T-helper 1 cell treated with Interleukin-12 subunit alpha and Interleukin-12 subunit beta and Interleukin-4 antibody, amounts not matched to agents 30 ng/mL and 1 ng/mL, for 36 hours (primary cell): ENCODE measurements around the gene ABHD17C. TPM values are rescaled to one million over a fixed set of nuclear protein-coding genes. Genes with fewer than 3 reads are reported as not detected.

ENCODE experiments used
- total RNA-seq: library from RNA; stranded (reverse); gene quantifications from 2 replicates; pipeline ENCODE4 v1.2.3, GENCODE V29; 2022

The ABHD17C gene
- total RNA-seq, 1 donor from 2014 or later, result 3.8 TPM

Other genes starting within 250 kb of the ABHD17C start
- 0.12 TPM in 1 of 2 replicates, not detected in the other for gene CEMIP, start 84.1 kb downstream of the ABHD17C start, total RNA-seq